ENCODE measurements around the gene DDX41. TPM values are rescaled to one million over a fixed set of nuclear protein-coding genes. Genes with fewer than 3 reads are reported as not detected.

Gene DDX41
- total and polyA plus RNA-seq, 2 donors (not counting 1 experiment from before 2014, with no cell fraction given): 110 to 168 TPM

DNA sequence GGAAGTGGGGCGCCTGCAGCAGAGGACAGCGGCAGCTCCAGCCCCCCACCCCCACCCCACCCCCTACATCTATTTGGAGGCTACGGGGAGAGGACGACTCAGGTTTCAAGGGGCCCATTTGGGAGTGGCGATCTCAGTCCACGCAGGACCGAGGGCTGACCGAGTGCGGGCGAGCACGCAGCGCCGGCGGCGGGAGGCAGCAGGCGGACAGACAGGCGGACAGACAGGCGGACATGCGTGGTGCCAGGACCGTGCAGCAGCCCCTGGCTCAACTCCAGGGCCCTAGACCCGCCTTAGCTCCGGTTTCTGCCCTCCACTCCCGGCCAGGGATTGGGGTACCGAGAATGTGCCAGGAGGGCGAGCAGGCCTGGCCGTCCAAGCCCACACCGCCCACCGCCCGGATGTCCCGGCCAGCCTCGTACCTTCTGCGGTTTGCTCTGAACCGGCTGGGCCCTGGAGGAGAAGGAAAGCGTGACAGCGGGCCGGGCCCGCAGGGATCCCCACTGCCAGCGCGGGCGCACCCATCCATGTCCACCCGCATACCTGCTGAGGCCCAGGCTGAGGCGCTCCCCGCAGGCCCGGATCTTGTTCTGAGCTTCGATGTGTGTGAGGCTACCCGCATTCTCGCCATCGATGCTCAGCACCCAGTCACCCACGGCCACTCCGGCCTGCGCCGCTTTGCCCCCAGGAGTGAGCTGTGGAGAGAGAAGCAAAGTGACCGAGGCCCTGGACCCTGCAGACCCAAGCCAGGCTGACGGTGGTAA lies 24.6 kb downstream of the DDX41 start:
- no peak for DNase-seq
- Mint-ChIP-seq H3K4me1 (peaks cover 38% of the 10 kb centered on the region), H3K9me3 (ENCODE audit: insufficient read depth) (no peaks in the 10 kb centered on the region), H3K4me3 (no peak overlapping the region), H3K27ac (peak overlapping the region; percentile 37), H3K27me3 (no peaks in the 10 kb centered on the region)
- Histone ChIP-seq H2AFZ (ENCODE audit: insufficient read depth, low read depth, low read length, poor library complexity, severe bottlenecking) (no peak overlapping the region), H3K27ac (ENCODE audit: low read length in 2 of 2) (no peak overlapping the region), H3K4me3 (ENCODE audit: control extremely low read depth in 1 of 5, extremely low read depth in 1 of 5, insufficient read depth in 1 of 5, low read depth in 2 of 5, low read length in 4 of 5) (no peak overlapping the region), H3K27me3 (replicated peaks in 1 of 4; ENCODE audit: control extremely low read depth in 1 of 4, control insufficient read depth in 3 of 4, insufficient read depth in 4 of 4, low read length in 3 of 4) (no peaks in the 10 kb centered on the region), H4K20me1 (ENCODE audit: control insufficient read depth, insufficient read depth, low read length, poor library complexity, severe bottlenecking) (peaks cover 10% of the 10 kb centered on the region), H3K9me3 (ENCODE audit: control extremely low read depth in 1 of 3, control insufficient read depth in 2 of 3, insufficient read depth in 1 of 3, low read length in 2 of 3) (no peaks in the 10 kb centered on the region), H3K4me1 (ENCODE audit: control insufficient read depth in 2 of 2, insufficient read depth in 2 of 2, low read length in 2 of 2) (peaks cover 31 to 38% of the 10 kb centered on the region in 2 donors), H3K36me3 (replicated peaks in 1 of 2; ENCODE audit: control extremely low read depth in 1 of 2, control insufficient read depth in 1 of 2, extremely low read depth in 1 of 2, insufficient read depth in 2 of 2, low read length in 1 of 2) (peaks cover 0 to 7% of the 10 kb centered on the region in 2 experiments), H3K9ac (ENCODE audit: low read length) (no peak overlapping the region), H3K4me2 (replicated peaks; ENCODE audit: low read depth, low read length, poor library complexity, severe bottlenecking) (no peak overlapping the region), H3K79me2 (ENCODE audit: control insufficient read depth, insufficient read depth, low read length) (peaks cover 3% of the 10 kb centered on the region)
- ChIA-PET CTCF (interaction anchor here (0.7 to 2.4 kb wide), 6 partner anchors 10 to 585 kb away, joined by 3 to 9 read pairs (median 4); no protein-coding TSS in a partner anchor), POLR2A (no interaction called here)
- WGBS (ENCODE audit: insufficient coverage): 98% methylated on average over 52 of the region's 54 CpGs
- TF ChIP-seq, protein P1, sequence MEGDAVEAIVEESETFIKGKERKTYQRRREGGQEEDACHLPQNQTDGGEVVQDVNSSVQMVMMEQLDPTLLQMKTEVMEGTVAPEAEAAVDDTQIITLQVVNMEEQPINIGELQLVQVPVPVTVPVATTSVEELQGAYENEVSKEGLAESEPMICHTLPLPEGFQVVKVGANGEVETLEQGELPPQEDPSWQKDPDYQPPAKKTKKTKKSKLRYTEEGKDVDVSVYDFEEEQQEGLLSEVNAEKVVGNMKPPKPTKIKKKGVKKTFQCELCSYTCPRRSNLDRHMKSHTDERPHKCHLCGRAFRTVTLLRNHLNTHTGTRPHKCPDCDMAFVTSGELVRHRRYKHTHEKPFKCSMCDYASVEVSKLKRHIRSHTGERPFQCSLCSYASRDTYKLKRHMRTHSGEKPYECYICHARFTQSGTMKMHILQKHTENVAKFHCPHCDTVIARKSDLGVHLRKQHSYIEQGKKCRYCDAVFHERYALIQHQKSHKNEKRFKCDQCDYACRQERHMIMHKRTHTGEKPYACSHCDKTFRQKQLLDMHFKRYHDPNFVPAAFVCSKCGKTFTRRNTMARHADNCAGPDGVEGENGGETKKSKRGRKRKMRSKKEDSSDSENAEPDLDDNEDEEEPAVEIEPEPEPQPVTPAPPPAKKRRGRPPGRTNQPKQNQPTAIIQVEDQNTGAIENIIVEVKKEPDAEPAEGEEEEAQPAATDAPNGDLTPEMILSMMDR (IDR thresholded peaks at IDR 0.05): no peak
- no peak for TF ChIP-seq EZH2 (IDR thresholded peaks at IDR 0.05; ENCODE audit: borderline replicate concordance, insufficient read depth, low read depth, low read length, poor library complexity, severe bottlenecking)
- intact Hi-C loops (cut with micrococcal nuclease): no loop called here
- ATAC-seq (ENCODE audit: low read depth): no peak

DNA sequence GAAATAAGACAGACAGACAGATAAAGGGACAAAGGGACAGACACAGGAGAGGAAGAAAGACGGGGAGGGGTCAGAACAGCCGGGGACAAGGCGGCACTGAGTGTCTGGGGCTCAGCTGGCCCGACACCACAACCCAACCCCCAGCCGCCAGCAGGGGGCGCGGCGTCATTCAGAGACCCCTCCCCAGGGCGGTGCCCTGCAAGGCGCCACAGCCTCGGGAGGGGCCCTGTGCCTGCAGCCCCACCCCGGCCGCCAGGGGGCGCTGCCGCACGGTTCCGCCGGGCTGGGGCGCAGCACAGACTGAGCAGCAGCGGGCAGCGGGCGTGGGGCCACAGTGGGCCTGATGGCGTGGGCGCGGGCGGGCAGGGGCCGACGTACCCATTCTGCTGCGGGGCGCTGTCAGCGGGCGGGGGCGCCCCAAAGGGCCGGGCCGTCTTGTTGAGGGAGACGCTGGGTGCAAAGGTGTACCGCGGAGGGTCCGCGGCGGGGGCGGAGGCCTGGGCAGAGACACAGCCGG lies 25.3 kb downstream of the DDX41 start:
- no peak overlapping the region for H3K27ac ChIP-seq (ENCODE audit: low read length in 2 of 2)
- CTCF ChIA-PET: interaction anchor here (1.7 to 2.4 kb wide), 2 partner anchors 10 to 16 kb away, joined by 4 to 9 read pairs; no protein-coding TSS in a partner anchor
- H3K27me3 ChIP-seq (replicated peaks in 1 of 4; ENCODE audit: control extremely low read depth in 1 of 4, control insufficient read depth in 3 of 4, insufficient read depth in 4 of 4, low read length in 3 of 4): no peaks in the 10 kb centered on the region
- H3K9me3 Mint-ChIP-seq (ENCODE audit: insufficient read depth): no peaks in the 10 kb centered on the region
- H3K27ac Mint-ChIP-seq: no peak overlapping the region
- DNase-seq: no peak
- H2AFZ ChIP-seq (ENCODE audit: insufficient read depth, low read depth, low read length, poor library complexity, severe bottlenecking): no peak overlapping the region
- H4K20me1 ChIP-seq (ENCODE audit: control insufficient read depth, insufficient read depth, low read length, poor library complexity, severe bottlenecking): peaks cover 8% of the 10 kb centered on the region
- ATAC-seq (ENCODE audit: low read depth): no peak
- no peak overlapping the region for H3K4me3 ChIP-seq (ENCODE audit: control extremely low read depth in 1 of 5, extremely low read depth in 1 of 5, insufficient read depth in 1 of 5, low read depth in 2 of 5, low read length in 4 of 5)
- H3K4me3 Mint-ChIP-seq: no peak overlapping the region
- WGBS (ENCODE audit: insufficient coverage): 87% methylated on average over 32 of the region's 43 CpGs
- peaks cover 37% of the 10 kb centered on the region for H3K4me1 Mint-ChIP-seq
- intact Hi-C loops (cut with micrococcal nuclease): no loop called here
- peaks cover 28 to 32% of the 10 kb centered on the region in 2 donors for H3K4me1 ChIP-seq (ENCODE audit: control insufficient read depth in 2 of 2, insufficient read depth in 2 of 2, low read length in 2 of 2)
- no peak overlapping the region for H3K9ac ChIP-seq (ENCODE audit: low read length)
- POLR2A ChIA-PET: no interaction called here
- TF ChIP-seq, protein P1 (IDR thresholded peaks at IDR 0.05): peak; percentile 47
- no peak for TF ChIP-seq EZH2 (IDR thresholded peaks at IDR 0.05; ENCODE audit: borderline replicate concordance, insufficient read depth, low read depth, low read length, poor library complexity, severe bottlenecking)
- peaks cover 0 to 8% of the 10 kb centered on the region in 2 experiments for H3K36me3 ChIP-seq (replicated peaks in 1 of 2; ENCODE audit: control extremely low read depth in 1 of 2, control insufficient read depth in 1 of 2, extremely low read depth in 1 of 2, insufficient read depth in 2 of 2, low read length in 1 of 2)
- no peaks in the 10 kb centered on the region for H3K27me3 Mint-ChIP-seq
- H3K9me3 ChIP-seq (ENCODE audit: control extremely low read depth in 1 of 3, control insufficient read depth in 2 of 3, insufficient read depth in 1 of 3, low read length in 2 of 3): no peaks in the 10 kb centered on the region
- peaks cover 3% of the 10 kb centered on the region for H3K79me2 ChIP-seq (ENCODE audit: control insufficient read depth, insufficient read depth, low read length)
- H3K4me2 ChIP-seq (replicated peaks; ENCODE audit: low read depth, low read length, poor library complexity, severe bottlenecking): no peak overlapping the region

Data from B cell (primary cell).